ENCODE results near the gene DAAM2.

Gene DAAM2

DNA sequence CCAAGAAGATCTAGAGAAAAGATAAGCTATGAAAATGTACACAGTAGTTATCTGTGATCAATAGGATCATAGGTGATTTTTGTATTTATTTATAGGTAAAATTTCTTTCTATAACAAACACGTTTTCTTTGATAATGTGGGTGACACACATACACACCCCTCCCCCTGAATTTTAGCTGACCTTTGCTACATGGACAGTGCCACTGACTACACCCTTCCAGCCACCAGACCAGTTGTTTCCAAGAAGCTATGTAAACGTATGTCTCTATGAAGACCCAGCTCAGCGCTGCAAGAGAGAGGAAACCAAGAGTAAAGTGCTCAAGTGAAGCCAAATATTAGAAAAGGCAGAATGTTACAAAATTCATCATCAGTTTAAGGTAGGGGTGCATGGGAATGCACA lies 125.8 kb downstream of the DAAM2 start:
- H3K36me3 ChIP-seq (ENCODE audit: control insufficient read depth, insufficient read depth, low read length), result peaks cover 5% of the 10 kb centered on the region
- H3K4me3 ChIP-seq (ENCODE audit: low read depth, low read length), result no peak overlapping the region
- no peaks in the 10 kb centered on the region for H3K9me3 ChIP-seq (ENCODE audit: control insufficient read depth, insufficient read depth, low read length)
- no peaks in the 10 kb centered on the region for H3K4me1 ChIP-seq (ENCODE audit: control insufficient read depth, insufficient read depth, low read length)
- no peak overlapping the region for H3K9ac ChIP-seq (ENCODE audit: low read depth, low read length)
- H3K27me3 ChIP-seq (ENCODE audit: control insufficient read depth, insufficient read depth, low read length), result no peaks in the 10 kb centered on the region

DNA sequence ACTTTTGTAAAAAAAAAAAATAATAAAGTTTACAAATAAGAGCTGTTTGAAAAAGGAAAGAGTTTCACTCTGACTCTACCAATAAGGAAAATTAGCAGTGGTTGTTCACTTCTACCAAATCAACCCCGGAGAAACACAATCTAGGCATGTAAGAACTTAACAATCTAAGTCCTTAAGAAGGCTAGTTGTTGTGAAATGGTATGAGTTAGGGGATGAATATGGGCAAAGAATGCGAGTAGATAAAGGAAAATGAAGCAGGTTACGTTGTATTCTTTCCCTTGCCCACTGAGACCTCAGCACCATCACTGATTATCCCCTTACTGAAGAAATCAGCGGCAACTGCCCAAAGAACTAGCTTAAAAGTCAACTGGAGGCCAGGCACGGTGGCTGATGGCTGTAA lies 126.7 kb downstream of the DAAM2 start:
- Histone ChIP-seq H3K4me1 (ENCODE audit: control insufficient read depth, insufficient read depth, low read length) (no peaks in the 10 kb centered on the region), H3K4me3 (ENCODE audit: low read depth, low read length) (no peak overlapping the region), H3K36me3 (ENCODE audit: control insufficient read depth, insufficient read depth, low read length) (no peaks in the 10 kb centered on the region), H3K9me3 (ENCODE audit: control insufficient read depth, insufficient read depth, low read length) (no peaks in the 10 kb centered on the region), H3K27me3 (ENCODE audit: control insufficient read depth, insufficient read depth, low read length) (no peaks in the 10 kb centered on the region), H3K9ac (ENCODE audit: low read depth, low read length) (no peak overlapping the region)

DNA sequence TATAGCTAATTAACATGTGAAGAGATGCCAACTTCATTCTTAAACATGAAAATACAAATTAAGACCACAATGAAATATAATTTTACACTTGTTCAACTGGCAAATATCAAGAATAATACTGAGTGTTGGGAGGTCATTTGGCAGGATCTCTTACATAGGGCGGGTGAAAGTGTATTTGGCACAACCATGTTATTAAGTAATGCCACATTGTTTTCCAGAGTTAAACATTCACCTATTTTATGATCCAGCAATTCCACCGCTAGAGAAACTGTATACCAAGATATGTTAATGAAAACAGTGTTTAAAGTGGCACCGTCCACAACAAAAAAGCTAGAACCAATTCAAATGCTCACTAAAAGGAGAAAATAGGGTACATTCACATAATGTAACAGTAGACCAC lies 128.0 kb downstream of the DAAM2 start:
- H3K36me3 ChIP-seq (ENCODE audit: control insufficient read depth, insufficient read depth, low read length), result no peaks in the 10 kb centered on the region
- H3K9ac ChIP-seq (ENCODE audit: low read depth, low read length), result no peak overlapping the region
- H3K4me1 ChIP-seq (ENCODE audit: control insufficient read depth, insufficient read depth, low read length), result no peaks in the 10 kb centered on the region
- H3K27me3 ChIP-seq (ENCODE audit: control insufficient read depth, insufficient read depth, low read length), result no peaks in the 10 kb centered on the region
- H3K4me3 ChIP-seq (ENCODE audit: low read depth, low read length), result no peak overlapping the region
- H3K9me3 ChIP-seq (ENCODE audit: control insufficient read depth, insufficient read depth, low read length), result no peaks in the 10 kb centered on the region

DNA sequence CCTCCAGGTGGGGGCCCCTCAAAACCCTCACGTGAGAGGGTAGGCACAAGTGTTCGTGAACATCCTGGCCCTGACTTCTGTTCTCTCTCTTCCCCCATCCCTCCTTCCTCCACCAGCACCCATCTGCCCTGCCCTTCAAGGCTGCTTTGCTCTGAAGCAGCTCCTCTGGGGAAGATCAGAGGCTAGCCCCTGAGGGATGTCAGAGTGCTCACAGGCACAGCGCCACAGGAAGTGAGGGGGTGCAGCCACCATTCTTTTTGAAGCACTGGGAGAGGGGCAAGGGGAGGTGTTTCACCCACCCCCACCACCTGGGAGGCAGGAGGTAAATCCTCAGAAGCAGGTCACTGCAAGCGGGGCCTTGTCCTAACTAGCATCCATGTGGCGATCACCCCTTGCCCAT lies 130.6 kb downstream of the DAAM2 start:
- no peaks in the 10 kb centered on the region for H3K4me1 ChIP-seq (ENCODE audit: control insufficient read depth, insufficient read depth, low read length)
- no peaks in the 10 kb centered on the region for H3K27me3 ChIP-seq (ENCODE audit: control insufficient read depth, insufficient read depth, low read length)
- peaks cover 8% of the 10 kb centered on the region for H3K36me3 ChIP-seq (ENCODE audit: control insufficient read depth, insufficient read depth, low read length)
- no peak overlapping the region for H3K4me3 ChIP-seq (ENCODE audit: low read depth, low read length)
- no peak overlapping the region for H3K9ac ChIP-seq (ENCODE audit: low read depth, low read length)
- no peaks in the 10 kb centered on the region for H3K9me3 ChIP-seq (ENCODE audit: control insufficient read depth, insufficient read depth, low read length)

DNA sequence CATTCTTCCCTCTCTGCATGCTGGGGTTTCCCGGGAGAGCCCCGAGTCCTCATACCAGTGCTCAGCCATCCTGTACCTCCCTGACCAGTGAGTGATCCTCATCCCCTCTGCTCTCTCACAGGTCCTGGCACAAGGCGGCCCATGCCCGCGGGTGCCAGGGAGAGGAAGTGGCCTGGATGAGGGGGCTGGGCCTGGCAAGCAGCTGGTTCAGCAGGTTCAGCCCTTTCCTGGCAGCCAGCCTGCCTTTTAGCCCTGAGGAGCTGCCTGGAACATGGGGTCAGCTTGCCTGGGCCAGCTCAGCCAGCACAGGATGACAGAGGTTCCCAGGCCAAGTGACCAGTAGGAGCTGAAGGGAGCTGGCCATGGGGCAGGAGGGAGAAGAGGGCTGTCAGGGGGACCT lies 131.2 kb downstream of the DAAM2 start:
- no peaks in the 10 kb centered on the region for H3K9me3 ChIP-seq (ENCODE audit: control insufficient read depth, insufficient read depth, low read length)
- H3K27me3 ChIP-seq (ENCODE audit: control insufficient read depth, insufficient read depth, low read length), result no peaks in the 10 kb centered on the region
- no peak overlapping the region for H3K9ac ChIP-seq (ENCODE audit: low read depth, low read length)
- no peaks in the 10 kb centered on the region for H3K4me1 ChIP-seq (ENCODE audit: control insufficient read depth, insufficient read depth, low read length)
- H3K36me3 ChIP-seq (ENCODE audit: control insufficient read depth, insufficient read depth, low read length), result peaks cover 8% of the 10 kb centered on the region
- no peak overlapping the region for H3K4me3 ChIP-seq (ENCODE audit: low read depth, low read length)

DNA sequence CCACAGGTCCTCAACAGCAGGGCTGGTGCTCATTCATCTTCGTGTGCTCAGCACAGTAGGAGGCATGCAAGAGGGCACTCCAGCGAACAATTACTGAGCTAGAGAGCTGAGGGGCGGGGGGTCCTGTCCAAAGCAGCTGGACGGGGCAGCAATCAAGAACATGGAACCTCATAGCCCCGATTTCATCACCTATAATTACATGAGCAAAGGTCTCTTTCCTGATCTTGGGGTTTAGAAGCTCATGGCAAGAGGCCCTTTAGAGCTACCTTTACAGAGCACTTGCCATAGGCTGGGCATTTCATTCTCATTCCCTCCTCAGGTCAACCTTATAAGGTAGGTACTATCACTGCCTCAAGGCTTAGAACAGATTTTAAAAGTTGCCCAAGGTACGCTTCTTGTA lies 131.7 kb downstream of the DAAM2 start:
- H3K27me3 ChIP-seq (ENCODE audit: control insufficient read depth, insufficient read depth, low read length), result no peaks in the 10 kb centered on the region
- no peaks in the 10 kb centered on the region for H3K9me3 ChIP-seq (ENCODE audit: control insufficient read depth, insufficient read depth, low read length)
- peaks cover 8% of the 10 kb centered on the region for H3K36me3 ChIP-seq (ENCODE audit: control insufficient read depth, insufficient read depth, low read length)
- H3K4me1 ChIP-seq (ENCODE audit: control insufficient read depth, insufficient read depth, low read length), result no peaks in the 10 kb centered on the region
- H3K9ac ChIP-seq (ENCODE audit: low read depth, low read length), result no peak overlapping the region
- H3K4me3 ChIP-seq (ENCODE audit: low read depth, low read length), result no peak overlapping the region

DNA sequence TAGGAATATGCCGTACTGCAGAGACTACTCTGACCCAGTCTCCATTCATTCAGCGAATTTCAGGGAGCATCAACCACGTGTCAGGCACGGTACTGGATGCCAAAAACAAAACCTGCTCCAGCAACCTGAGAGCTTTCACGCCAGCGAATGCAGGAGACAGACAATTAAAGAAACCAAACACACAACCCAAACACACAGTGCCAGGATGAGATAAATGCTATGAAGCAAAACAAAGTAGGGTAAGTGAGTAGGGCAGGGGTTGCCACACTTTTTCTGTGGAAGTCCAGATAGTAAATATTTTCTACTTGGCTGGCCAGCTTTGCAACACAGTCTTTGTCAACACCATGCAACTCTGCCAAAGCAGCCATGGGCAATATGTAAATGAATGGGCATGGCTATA lies 132.1 kb downstream of the DAAM2 start:
- no peak overlapping the region for H3K9ac ChIP-seq (ENCODE audit: low read depth, low read length)
- H3K27me3 ChIP-seq (ENCODE audit: control insufficient read depth, insufficient read depth, low read length), result no peaks in the 10 kb centered on the region
- H3K36me3 ChIP-seq (ENCODE audit: control insufficient read depth, insufficient read depth, low read length), result peaks cover 9% of the 10 kb centered on the region

DNA sequence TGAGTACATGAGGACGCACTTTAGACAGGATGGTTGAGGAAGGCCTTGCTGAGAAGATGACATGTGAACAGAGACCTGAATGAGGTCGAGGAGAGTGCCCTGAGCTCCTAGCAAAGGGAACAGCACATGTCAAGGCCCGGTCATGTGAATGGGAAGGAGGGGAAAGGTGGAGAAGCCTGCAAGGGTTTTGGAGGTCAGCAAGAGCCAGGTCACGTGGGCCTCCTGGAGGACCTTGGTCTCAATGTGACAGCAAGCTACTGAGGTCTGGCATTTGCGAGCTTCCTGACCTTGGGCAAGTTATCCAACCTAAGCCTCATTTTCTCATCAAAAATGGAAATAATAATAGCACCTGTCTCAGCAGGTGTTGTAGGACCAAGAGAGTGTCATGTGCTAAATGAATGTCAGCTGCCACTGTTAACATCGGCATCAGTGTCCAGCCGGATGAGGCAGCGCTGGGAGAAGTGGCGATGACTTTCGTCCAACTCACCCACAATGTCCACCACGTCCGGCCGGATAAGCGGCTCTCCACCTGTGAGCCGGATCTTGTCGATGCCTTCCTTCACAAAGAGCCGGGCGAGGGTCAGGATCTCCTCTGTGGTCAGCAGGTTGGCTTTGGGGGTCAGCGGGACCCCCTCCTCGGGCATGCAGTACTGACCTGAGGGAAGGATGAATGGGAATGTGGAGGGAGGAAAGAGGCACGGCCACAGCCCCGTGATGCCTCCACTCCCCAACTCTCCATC lies 133.2 kb downstream of the DAAM2 start:
- H3K36me3 ChIP-seq (ENCODE audit: control insufficient read depth, insufficient read depth, low read length), result peaks cover 12% of the 10 kb centered on the region
- no peaks in the 10 kb centered on the region for H3K9me3 ChIP-seq (ENCODE audit: control insufficient read depth, insufficient read depth, low read length)
- H3K4me3 ChIP-seq (ENCODE audit: low read depth, low read length), result no peak overlapping the region
- H3K27me3 ChIP-seq (ENCODE audit: control insufficient read depth, insufficient read depth, low read length), result no peaks in the 10 kb centered on the region
- H3K4me1 ChIP-seq (ENCODE audit: control insufficient read depth, insufficient read depth, low read length), result no peaks in the 10 kb centered on the region
- H3K9ac ChIP-seq (ENCODE audit: low read depth, low read length), result no peak overlapping the region

More for the DNA sequence above, 132.1 kb downstream of the DAAM2 start:
- Histone ChIP-seq H3K9me3 (ENCODE audit: control insufficient read depth, insufficient read depth, low read length) (no peaks in the 10 kb centered on the region), H3K4me1 (ENCODE audit: control insufficient read depth, insufficient read depth, low read length) (no peaks in the 10 kb centered on the region), H3K4me3 (ENCODE audit: low read depth, low read length) (no peak overlapping the region)

DNA sequence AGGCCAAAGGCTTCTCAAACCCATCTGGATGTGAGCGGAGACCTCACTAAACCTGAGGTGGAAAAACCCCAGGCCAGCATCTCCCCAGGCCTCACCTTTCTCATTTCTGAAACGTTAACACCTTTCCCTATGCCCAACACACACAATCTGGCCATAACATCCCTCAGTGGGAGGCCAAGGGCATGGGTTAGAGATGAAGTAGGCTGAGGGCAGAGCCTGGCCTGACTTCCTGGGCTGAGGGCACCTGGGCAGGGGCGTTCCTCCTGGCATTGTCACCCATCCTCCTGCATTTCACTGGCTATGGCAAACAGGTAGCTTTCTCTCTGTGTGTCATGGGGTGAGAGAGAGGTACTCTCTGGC lies 133.7 kb downstream of the DAAM2 start:
- H3K9ac ChIP-seq (ENCODE audit: low read depth, low read length), result no peak overlapping the region
- H3K36me3 ChIP-seq (ENCODE audit: control insufficient read depth, insufficient read depth, low read length), result peaks cover 12% of the 10 kb centered on the region
- no peaks in the 10 kb centered on the region for H3K9me3 ChIP-seq (ENCODE audit: control insufficient read depth, insufficient read depth, low read length)
- no peaks in the 10 kb centered on the region for H3K27me3 ChIP-seq (ENCODE audit: control insufficient read depth, insufficient read depth, low read length)
- no peaks in the 10 kb centered on the region for H3K4me1 ChIP-seq (ENCODE audit: control insufficient read depth, insufficient read depth, low read length)
- no peak overlapping the region for H3K4me3 ChIP-seq (ENCODE audit: low read depth, low read length)

DNA sequence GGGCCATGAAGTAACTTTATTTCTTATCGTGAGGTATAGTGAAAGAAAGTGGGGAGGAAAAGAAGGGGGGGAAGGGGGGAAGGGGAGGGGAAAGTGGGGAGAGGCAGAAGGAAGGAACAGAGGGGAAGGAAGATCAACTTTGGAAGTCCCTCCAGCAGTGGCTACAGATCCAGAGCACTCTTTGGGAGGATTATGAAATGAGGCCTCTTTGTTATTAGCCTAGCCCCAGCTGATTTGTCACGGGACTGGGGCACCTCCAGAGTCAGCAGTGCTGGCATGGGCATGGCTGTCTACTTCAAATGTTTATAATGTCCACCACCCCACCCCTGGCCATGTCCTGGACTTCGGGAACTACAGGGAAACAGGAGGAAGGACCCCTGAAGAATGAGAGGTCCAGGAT lies 134.5 kb downstream of the DAAM2 start:
- Histone ChIP-seq H3K27me3 (ENCODE audit: control insufficient read depth, insufficient read depth, low read length) (no peaks in the 10 kb centered on the region), H3K36me3 (ENCODE audit: control insufficient read depth, insufficient read depth, low read length) (peaks cover 12% of the 10 kb centered on the region)

DNA sequence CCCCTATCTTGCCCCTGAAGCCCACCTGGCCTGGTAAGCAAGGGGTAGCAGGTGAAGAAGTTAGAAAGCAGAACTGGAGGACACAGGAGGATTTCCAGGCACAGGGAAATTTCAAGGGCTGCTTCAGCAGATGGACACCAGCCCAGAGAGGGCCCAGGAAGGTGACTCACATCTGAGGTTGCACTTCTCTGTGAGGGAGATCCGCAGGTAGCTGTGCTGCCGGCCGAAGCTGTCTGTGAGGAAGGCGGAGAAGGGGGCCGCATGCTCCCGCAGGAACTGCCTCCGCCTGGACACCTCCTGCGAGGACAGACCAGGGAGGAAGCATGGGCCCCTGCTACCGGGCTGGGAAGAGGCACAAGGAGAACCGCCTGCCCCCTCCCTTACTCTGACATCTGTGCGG lies 135.0 kb downstream of the DAAM2 start:
- H3K4me3 ChIP-seq (ENCODE audit: low read depth, low read length), result no peak overlapping the region
- H3K36me3 ChIP-seq (ENCODE audit: control insufficient read depth, insufficient read depth, low read length), result peaks cover 12% of the 10 kb centered on the region
- H3K9me3 ChIP-seq (ENCODE audit: control insufficient read depth, insufficient read depth, low read length), result no peaks in the 10 kb centered on the region
- no peaks in the 10 kb centered on the region for H3K27me3 ChIP-seq (ENCODE audit: control insufficient read depth, insufficient read depth, low read length)
- H3K9ac ChIP-seq (ENCODE audit: low read depth, low read length), result no peak overlapping the region
- no peaks in the 10 kb centered on the region for H3K4me1 ChIP-seq (ENCODE audit: control insufficient read depth, insufficient read depth, low read length)

More for the DNA sequence above, 134.5 kb downstream of the DAAM2 start:
- H3K4me1 ChIP-seq (ENCODE audit: control insufficient read depth, insufficient read depth, low read length), result no peaks in the 10 kb centered on the region
- H3K9me3 ChIP-seq (ENCODE audit: control insufficient read depth, insufficient read depth, low read length), result no peaks in the 10 kb centered on the region
- no peak overlapping the region for H3K9ac ChIP-seq (ENCODE audit: low read depth, low read length)
- H3K4me3 ChIP-seq (ENCODE audit: low read depth, low read length), result no peak overlapping the region

DNA sequence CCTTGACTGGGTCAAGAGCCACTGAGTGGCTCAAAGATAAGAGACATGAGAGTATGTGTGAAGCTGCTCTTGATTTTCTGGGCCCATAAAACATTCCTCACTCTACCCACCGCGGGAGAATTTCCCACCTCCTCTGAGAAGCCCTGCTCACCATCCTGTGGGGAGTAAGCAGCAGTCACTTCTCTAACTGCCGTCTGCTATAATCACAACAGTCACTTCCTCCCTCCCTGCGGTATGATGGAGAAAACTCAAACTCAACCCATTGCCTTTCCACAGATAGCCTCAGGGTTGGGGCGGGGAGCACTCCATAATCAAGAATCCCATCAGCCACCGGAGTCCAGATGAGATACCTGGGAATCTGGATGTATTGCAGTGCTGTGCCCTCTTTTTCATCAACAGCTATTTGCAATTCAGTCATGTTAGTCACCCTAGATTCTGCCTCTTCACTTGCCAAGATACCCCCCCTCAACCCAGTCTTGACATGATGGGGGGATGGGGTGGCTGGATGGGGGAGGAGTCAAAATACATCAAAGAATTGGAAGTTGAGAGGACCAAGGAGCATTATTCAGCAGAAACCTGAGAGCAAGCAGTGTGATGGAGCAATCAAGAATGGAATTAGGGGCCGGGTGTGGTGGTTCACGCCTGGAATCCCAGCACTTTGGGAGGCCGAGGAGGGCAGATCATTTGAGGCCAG lies 137.0 kb downstream of the DAAM2 start:
- Histone ChIP-seq H3K9ac (ENCODE audit: low read depth, low read length) (no peak overlapping the region), H3K36me3 (ENCODE audit: control insufficient read depth, insufficient read depth, low read length) (peaks cover 12% of the 10 kb centered on the region), H3K9me3 (ENCODE audit: control insufficient read depth, insufficient read depth, low read length) (no peaks in the 10 kb centered on the region), H3K4me1 (ENCODE audit: control insufficient read depth, insufficient read depth, low read length) (peaks cover 2% of the 10 kb centered on the region), H3K4me3 (ENCODE audit: low read depth, low read length) (no peak overlapping the region), H3K27me3 (ENCODE audit: control insufficient read depth, insufficient read depth, low read length) (peaks cover 4% of the 10 kb centered on the region)

Data from iPS-15b (cell line).